OCI-LY7 (cell line): ENCODE data around the gene ZDHHC8. TPM values are rescaled to one million over a fixed set of nuclear protein-coding genes. Genes with fewer than 3 reads are reported as not detected.
A peak's percentile ranks its signal among the peaks of the same experiment; 100 is the strongest.

Source experiments
- BruUV-seq: library from RNA; stranded (reverse); fragments of 400-500 nt; replicated peaks from 2 replicates; lab custom pipeline; 2021; lab: Mats Ljungman, UMichigan
- CTCF ChIA-PET: fragments of 300-600 bp; sonication (Branson Sonifier 250); formaldehyde crosslinking; loops from one replicate; lab custom pipeline; 2022; ENCODE audit warnings: antibody characterized with exemption; ENCODE audit not compliant: unreplicated experiment; lab: Charles Lee
- POLR2A ChIA-PET: fragments of 300-600 bp; sonication (Branson Sonifier 250); formaldehyde crosslinking; loops from one replicate; lab custom pipeline; 2022; ENCODE audit warnings: antibody characterized with exemption; lab: Charles Lee
- DNase-seq: peaks from one replicate; pipeline ENCODE4 v3.0.0-alpha.2; 2015; ENCODE audit warnings: low spot score
- H2AFZ ChIP-seq: fragments of 200-600 bp; sonication (generic), shearing (Covaris generic); 2 replicates; pipeline ENCODE4 v1.6.1; 2014; ENCODE audit warnings: mild to moderate bottlenecking, antibody characterized with exemption, low read length, moderate library complexity
- H3K27ac ChIP-seq: fragments of 200-600 bp; sonication (generic); 2 replicates; pipeline ENCODE4 v1.5.1; 2014; ENCODE audit warnings: mixed run types, low read depth, mild to moderate bottlenecking, moderate library complexity, low read length, inconsistent platforms; ENCODE audit not compliant: poor library complexity, severe bottlenecking
- H3K36me3 ChIP-seq: fragments of 200-600 bp; sonication (generic); 2 replicates; pipeline ENCODE4 v1.6.1; 2014; ENCODE audit warnings: mild to moderate bottlenecking, antibody characterized with exemption, low read length, moderate library complexity, mixed read lengths; ENCODE audit not compliant: insufficient read depth
- H3K4me1 ChIP-seq: fragments of 200-600 bp; sonication (generic); 2 replicates; pipeline ENCODE4 v1.5.1; 2014; ENCODE audit warnings: mild to moderate bottlenecking, low read length; ENCODE audit not compliant: insufficient read depth, poor library complexity, severe bottlenecking
- H3K4me2 ChIP-seq: fragments of 200-600 bp; sonication (generic); 2 replicates; pipeline ENCODE4 v1.6.1; 2014; ENCODE audit warnings: mild to moderate bottlenecking, low read length
- H3K4me3 ChIP-seq: fragments of 200-600 bp; sonication (generic); 2 replicates; pipeline ENCODE4 v1.5.1; 2014; ENCODE audit warnings: mild to moderate bottlenecking, low read depth, low read length; ENCODE audit not compliant: poor library complexity, severe bottlenecking
- H3K79me2 ChIP-seq: fragments of 200-600 bp; sonication (generic); 2 replicates; pipeline ENCODE4 v1.6.1; 2016; ENCODE audit warnings: low read depth, mild to moderate bottlenecking, low read length, moderate library complexity, mixed read lengths; ENCODE audit not compliant: insufficient read depth
- H3K9me2 ChIP-seq: fragments of 200-600 bp; sonication (generic); 2 replicates; pipeline ENCODE4 v1.6.1; 2016; ENCODE audit warnings: mild to moderate bottlenecking, low read length, mixed read lengths; ENCODE audit not compliant: insufficient read depth
- H3K9me3 ChIP-seq: fragments of 200-600 bp; sonication (generic); 2 replicates; pipeline ENCODE4 v1.6.1; 2014; ENCODE audit warnings: mild to moderate bottlenecking, mixed run types, low read length, mixed read lengths
- H4K20me1 ChIP-seq: fragments of 200-600 bp; sonication (generic); 2 replicates; pipeline ENCODE4 v1.6.1; 2014; ENCODE audit warnings: mild to moderate bottlenecking, antibody characterized with exemption, low read length, moderate library complexity, mixed read lengths; ENCODE audit not compliant: insufficient read depth
- CTCF ChIP-seq: fragments of 200-600 bp; sonication (generic); conservative IDR thresholded peaks from 2 replicates; pipeline ENCODE4 v1.5.1; 2014; ENCODE audit warnings: mild to moderate bottlenecking, antibody characterized with exemption, low read length, moderate library complexity, mixed read lengths
- EZH2phosphoT487 ChIP-seq: fragments of 200-600 bp; sonication (generic); IDR thresholded peaks from 2 replicates; pipeline ENCODE4 v1.6.1; 2018; ENCODE audit warnings: low read depth, borderline replicate concordance, mild to moderate bottlenecking, mixed run types, antibody characterized with exemption, low read length, moderate library complexity, mixed read lengths
- intact Hi-C: fragments of 100-400 bp; cut with micrococcal nuclease; formaldehyde crosslinking; loops from one replicate; pipeline ENCODE4 v1.10.0; 2022; ENCODE audit not compliant: unreplicated experiment
- total RNA-seq, 2 experiments: library from RNA; depleted of rRNA in 1 of 2; stranded (reverse); fragments of >200 nt in 1 of 2; shearing (Covaris generic) in 1 of 2; gene quantifications; 2 replicates each; pipeline ENCODE4 v1.2.3, GENCODE V29; 2014 to 2022

The ZDHHC8 gene
- total RNA-seq, 2 experiments from 2014 or later = 2.3 to 16.7 TPM

DNA sequence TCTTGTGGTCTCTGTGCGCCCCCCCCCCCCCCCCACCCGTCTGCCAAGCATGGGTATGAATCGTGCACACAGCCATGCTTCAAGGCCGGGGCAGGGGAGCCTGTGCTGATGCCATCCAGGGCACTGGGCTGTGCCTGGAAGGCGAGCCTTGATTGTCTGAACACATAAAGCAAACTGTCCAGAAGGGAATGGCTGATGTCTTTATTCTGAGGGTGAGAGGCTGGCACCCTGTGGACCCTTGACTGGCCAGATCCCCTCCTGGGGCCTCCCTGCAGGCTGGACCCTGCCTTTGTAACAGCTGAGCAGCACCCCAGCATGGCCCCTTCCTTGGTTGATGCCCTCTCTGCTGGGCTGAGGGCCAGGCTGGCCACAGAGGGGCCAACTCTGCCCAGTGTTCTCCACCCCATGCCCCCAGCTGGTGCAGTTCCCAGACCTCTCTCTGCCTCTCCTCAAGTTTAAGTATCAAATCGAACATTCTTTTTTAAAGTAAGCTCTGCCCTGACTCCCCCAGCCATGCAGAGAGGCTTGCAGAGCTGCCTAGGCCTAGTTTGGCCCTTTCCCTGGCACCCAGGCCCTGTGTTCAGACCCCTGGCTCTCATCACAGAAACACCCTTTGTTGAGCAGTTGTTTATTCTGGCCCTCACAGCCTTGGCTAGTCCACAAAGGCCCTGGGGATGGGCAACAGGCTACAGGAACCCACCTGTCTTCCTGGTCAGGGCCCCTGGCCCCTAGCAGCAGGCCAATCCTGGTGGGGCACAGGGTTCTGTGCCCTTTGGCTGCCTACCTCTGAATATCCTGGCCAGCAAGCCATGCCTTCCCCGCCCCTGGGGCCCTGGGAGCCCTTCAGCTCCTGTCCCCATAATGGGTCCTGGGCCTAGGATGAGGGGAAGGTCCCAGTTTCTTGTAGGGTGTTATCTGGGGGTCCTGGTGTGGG, 19.6 kb upstream of the ZDHHC8 start:
- Histone ChIP-seq H3K4me2 (peak overlapping the region; percentile 33; the same call in 1 of the 2 replicates), H3K4me3 (no peak overlapping the region), H2AFZ (no peak overlapping the region), H3K4me1 (peaks cover 32% of the 10 kb centered on the region), H3K9me2 (no peaks in the 10 kb centered on the region), H4K20me1 (no peaks in the 10 kb centered on the region), H3K36me3 (peaks cover 90% of the 10 kb centered on the region), H3K9me3 (no peaks in the 10 kb centered on the region), H3K79me2 (peaks cover 20% of the 10 kb centered on the region; the same call in 1 of the 2 replicates), H3K27ac (peak overlapping the region; percentile 84)
- DNase-seq = no peak
- CTCF ChIA-PET = no interaction called here
- BruUV-seq = no TSS peak
- POLR2A ChIA-PET = no interaction called here
- TF ChIP-seq EZH2phosphoT487 (no peak), CTCF (no peak)
- intact Hi-C loops = loop anchor here (1.0 kb wide), 1 partner anchor 142 kb away; no protein-coding TSS in a partner anchor

- H3K9me2 ChIP-seq = no peaks in the 10 kb centered on the region
- H2AFZ ChIP-seq = no peak overlapping the region
- CTCF ChIA-PET = no interaction called here
- peaks cover 32% of the 10 kb centered on the region for H3K4me1 ChIP-seq
- no peak for TF ChIP-seq EZH2phosphoT487
- no peak for TF ChIP-seq CTCF
- no peak overlapping the region for H3K4me3 ChIP-seq
- no peaks in the 10 kb centered on the region for H3K9me3 ChIP-seq
- H4K20me1 ChIP-seq = no peaks in the 10 kb centered on the region
- intact Hi-C loops = no loop called here
- BruUV-seq = no TSS peak
- no peak overlapping the region for H3K4me2 ChIP-seq
- peak overlapping the region; percentile 84 for H3K27ac ChIP-seq
- POLR2A ChIA-PET = no interaction called here
- no peak for DNase-seq
- H3K79me2 ChIP-seq = peaks cover 23% of the 10 kb centered on the region
- H3K36me3 ChIP-seq = peaks cover 84% of the 10 kb centered on the region
These were observed 18.7 kb upstream of the ZDHHC8 start for GRCh38 chr22:20112623-20113511.
